Astrocyte of the cerebellum (primary cell): ENCODE data around the gene WFDC1.

Source experiments
- DNase-seq: peaks from one replicate; pipeline ENCODE4 v3.0.0-alpha.2; 2011; ENCODE audit warnings: low read depth
- H3K4me3 ChIP-seq: 2 replicates; pipeline ENCODE4 v1.5.1; 2011; ENCODE audit warnings: mild to moderate bottlenecking, low read depth, low read length, moderate library complexity
- in situ Hi-C: cut with HindIII; loops from 2 replicates; pipeline ENCODE4 v1.10.0; 2017; ENCODE audit warnings: low sequenced_read_pairs
- TF ChIP-seq, protein P1 (sequence below): IDR thresholded peaks from 2 replicates; pipeline ENCODE4 v1.5.1; 2012; ENCODE audit warnings: low read length, low read depth, moderate library complexity, mild to moderate bottlenecking; ENCODE audit errors: missing control alignments

The WFDC1 gene

DNA sequence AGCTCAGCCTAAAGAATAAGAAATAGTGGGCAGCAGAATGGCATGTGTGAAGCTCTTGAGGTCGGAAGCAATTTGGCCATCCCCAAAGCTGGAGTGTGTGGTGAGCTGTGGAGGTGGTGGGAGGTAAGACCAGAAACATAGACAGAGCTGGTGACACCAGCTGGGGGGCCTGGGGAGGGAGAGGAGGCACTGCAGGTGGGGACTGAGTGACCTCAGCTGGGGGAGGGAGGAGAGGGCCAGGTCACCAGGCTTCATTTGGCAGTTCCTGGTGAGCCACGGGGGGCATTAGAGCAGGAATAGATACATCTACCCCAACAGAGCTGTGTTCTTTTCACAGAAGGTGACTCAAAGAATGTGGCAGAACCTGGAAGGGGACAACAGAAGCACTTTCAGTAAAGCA, 31.9 kb downstream of the WFDC1 start:
- no peak for DNase-seq
- H3K4me3 ChIP-seq = no peak overlapping the region
- TF ChIP-seq, protein P1, sequence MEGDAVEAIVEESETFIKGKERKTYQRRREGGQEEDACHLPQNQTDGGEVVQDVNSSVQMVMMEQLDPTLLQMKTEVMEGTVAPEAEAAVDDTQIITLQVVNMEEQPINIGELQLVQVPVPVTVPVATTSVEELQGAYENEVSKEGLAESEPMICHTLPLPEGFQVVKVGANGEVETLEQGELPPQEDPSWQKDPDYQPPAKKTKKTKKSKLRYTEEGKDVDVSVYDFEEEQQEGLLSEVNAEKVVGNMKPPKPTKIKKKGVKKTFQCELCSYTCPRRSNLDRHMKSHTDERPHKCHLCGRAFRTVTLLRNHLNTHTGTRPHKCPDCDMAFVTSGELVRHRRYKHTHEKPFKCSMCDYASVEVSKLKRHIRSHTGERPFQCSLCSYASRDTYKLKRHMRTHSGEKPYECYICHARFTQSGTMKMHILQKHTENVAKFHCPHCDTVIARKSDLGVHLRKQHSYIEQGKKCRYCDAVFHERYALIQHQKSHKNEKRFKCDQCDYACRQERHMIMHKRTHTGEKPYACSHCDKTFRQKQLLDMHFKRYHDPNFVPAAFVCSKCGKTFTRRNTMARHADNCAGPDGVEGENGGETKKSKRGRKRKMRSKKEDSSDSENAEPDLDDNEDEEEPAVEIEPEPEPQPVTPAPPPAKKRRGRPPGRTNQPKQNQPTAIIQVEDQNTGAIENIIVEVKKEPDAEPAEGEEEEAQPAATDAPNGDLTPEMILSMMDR = no peak
- in situ Hi-C loops = no loop called here

DNA sequence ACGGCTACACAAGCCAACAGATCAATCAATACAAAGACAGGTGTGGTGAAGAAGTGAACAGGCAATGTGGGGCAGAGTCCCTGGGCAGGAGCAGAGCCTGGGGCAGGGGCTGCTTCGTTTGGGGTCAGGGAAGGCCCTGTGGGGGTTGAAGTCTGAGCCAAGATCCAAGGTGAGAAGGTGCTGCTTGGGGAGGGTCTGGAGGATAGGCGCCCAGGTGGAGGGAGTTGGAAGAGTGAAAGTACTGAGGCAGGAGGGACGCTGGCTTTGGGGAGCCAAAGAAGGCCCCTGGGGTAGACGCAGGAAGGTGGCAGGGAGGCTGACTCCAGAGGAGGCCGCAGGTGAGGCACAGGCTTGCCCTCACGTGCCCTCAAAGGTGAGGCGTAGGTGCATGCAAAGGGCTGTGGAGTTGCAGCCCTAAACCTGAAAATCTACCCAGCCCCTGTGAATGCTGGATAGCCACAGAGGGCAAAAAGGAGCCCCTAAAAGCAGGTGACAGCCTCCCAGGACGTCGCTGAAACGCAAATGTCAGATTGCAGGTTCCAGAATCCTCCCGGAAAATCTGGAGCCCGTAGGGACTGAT, 33.3 kb downstream of the WFDC1 start:
- TF ChIP-seq, protein P1 = no peak
- no peak overlapping the region for H3K4me3 ChIP-seq
- in situ Hi-C loops = no loop called here
- no peak for DNase-seq

DNA sequence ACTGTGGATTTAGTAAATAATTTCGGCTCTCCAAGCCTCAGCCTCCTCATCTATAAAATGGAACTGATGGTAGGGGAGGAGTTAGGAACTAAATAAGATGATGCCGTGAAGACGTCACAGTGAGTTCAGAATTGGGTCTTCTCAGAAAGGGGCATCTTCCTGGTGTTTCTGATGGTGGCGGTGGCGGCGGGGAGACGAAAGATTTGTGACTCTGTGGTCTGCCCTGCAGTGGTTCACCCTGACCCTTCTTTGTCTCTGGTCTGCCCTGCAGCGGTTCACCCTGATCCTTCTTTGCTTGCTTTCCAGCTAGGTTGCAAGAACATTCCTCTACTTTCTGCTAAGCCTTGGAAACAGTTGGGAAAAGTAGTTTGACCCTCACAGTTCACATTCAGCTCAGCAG, 34.3 kb downstream of the WFDC1 start:
- in situ Hi-C loops = no loop called here
- H3K4me3 ChIP-seq = no peak overlapping the region
- TF ChIP-seq, protein P1 = no peak
- no peak for DNase-seq

DNA sequence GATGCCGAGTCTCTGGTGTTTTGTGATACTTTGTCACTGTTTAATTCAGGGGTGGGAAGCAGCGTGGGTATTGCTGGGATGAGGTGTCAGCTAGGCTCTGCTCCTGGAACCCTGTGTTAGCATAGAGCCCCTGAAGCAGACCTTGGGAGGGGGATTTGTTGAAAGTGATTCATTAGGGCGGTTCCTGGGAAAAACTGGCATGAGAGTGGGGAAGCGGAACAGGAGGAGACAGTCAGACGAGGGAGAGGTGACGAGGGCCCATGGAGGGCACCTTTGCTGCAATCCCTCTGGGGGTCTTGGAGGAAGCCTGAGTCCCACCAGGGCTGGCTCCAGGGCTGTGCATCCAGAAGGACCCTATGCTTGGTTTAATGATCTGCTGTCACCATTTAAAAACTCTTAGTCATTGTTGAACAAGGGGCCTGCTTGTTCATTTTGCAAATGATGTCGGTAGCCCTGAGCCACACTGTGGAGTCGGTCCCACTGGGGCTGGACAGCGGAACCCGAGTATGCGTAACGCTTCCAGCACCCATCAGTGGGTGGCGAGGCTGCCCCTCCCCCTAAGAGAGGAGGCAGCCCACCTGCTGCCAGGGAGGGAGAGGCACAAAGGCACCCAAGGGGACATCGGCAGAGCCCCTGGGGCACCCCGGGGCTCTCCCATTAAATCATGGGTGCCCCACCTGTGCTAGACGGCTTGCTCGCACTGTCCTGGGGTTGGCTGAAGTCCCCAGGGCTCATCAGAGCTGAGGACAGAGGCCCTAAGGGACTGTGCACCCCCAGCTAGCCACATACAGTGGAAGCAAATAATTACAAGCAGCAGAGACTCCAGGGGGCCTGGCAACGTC, 35.4 kb downstream of the WFDC1 start:
- TF ChIP-seq, protein P1 = no peak
- in situ Hi-C loops = no loop called here
- DNase-seq = no peak
- H3K4me3 ChIP-seq = no peak overlapping the region

DNA sequence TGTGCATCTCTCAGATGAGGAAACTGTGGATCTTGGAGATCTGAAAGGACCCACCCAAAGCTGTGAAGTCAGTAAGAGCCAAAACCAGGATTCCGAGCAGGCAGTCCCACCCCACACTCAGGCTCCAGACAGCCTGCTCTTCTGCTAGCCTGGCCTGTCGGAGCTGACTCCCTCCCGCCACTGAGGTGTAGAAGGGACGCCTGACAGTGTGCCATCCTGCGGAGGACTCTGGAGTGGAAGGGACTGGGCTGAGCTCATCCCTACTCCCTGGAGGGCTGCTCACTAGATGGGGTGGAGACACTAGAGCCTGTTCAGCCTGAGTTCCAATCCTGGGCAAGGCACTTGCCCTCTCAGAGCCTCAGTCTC, 36.0 kb downstream of the WFDC1 start:
- TF ChIP-seq, protein P1 = no peak
- no peak for DNase-seq
- in situ Hi-C loops = no loop called here
- H3K4me3 ChIP-seq = no peak overlapping the region

DNA sequence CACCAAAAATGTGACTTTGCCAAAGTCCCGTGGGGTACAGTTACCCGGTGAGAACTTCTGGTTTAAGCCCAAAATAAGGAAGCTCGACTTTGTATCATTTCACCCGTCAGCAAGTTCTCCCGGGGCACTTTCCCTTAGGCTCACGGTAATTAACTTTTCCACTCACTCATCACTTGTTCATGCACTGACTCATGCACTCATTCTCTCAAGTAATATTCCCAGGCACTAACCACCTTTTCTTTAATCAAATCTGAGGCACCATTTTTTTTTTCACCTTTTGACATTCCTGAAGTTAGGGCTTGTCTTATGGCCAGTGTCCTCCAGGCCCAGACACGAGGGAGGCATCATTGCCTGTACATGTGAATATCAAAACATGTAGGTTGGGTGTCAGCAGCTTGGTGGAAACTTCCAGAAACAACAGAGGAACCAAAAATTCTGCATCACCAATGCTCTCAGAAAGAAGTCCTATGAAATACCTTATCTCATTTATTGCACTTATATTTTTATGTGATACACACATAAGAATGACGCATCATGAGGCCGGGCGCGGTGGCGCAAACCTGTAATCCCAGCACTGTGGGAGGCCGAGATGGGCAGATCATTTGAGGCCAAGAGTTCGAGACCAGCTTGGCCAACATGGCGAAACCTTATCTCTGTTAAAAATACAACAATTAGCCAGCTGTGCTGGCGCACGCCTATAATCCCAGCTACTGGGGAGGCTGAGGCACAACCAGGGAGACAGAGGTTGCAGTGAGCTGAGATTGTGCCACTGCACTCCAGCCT, 37.5 kb downstream of the WFDC1 start:
- in situ Hi-C loops = no loop called here
- DNase-seq = no peak
- TF ChIP-seq, protein P1 = no peak
- H3K4me3 ChIP-seq = no peak overlapping the region
